ENCODE results near the gene UBE2U.
"Not testable (repeated sequence)": the region's sequence is repeated elsewhere in the genome, so short reads cannot be mapped to it uniquely, and the experiment has no call there.

The UBE2U gene

GRCh38 chr1:64235910-64236309 lies 32.5 kb downstream of the UBE2U start:
- DNase-seq (ENCODE audit: extremely low read depth in 1 of 2, low read depth in 1 of 2): no peak

- DNase-seq (ENCODE audit: extremely low read depth in 1 of 2, low read depth in 1 of 2): no peak
Observed at GRCh38 chr1:64236541-64236954, 33.1 kb downstream of the UBE2U start.

GRCh38 chr1:64239519-64239918 lies 36.1 kb downstream of the UBE2U start:
- DNase-seq (ENCODE audit: extremely low read depth in 1 of 2, low read depth in 1 of 2): not testable (repeated sequence)

- DNase-seq (ENCODE audit: extremely low read depth in 1 of 2, low read depth in 1 of 2): no peak
Observed at GRCh38 chr1:64240206-64240605, 36.8 kb downstream of the UBE2U start.

- no peak for DNase-seq (ENCODE audit: extremely low read depth in 1 of 2, low read depth in 1 of 2)
Observed at GRCh38 chr1:64241069-64241468, 37.6 kb downstream of the UBE2U start.

- DNase-seq (ENCODE audit: extremely low read depth in 1 of 2, low read depth in 1 of 2): no peak
Observed at GRCh38 chr1:64242895-64243756, 39.7 kb downstream of the UBE2U start.

- no peak for DNase-seq (ENCODE audit: extremely low read depth in 1 of 2, low read depth in 1 of 2)
Observed at GRCh38 chr1:64243757-64244080, 40.3 kb downstream of the UBE2U start.

GRCh38 chr1:64245495-64245894 lies 42.1 kb downstream of the UBE2U start:
- DNase-seq (ENCODE audit: extremely low read depth in 1 of 2, low read depth in 1 of 2): no peak

- no peak for DNase-seq (ENCODE audit: extremely low read depth in 1 of 2, low read depth in 1 of 2)
Observed at GRCh38 chr1:64246294-64246917, 43.0 kb downstream of the UBE2U start.

- no peak for DNase-seq (ENCODE audit: extremely low read depth in 1 of 2, low read depth in 1 of 2)
Observed at GRCh38 chr1:64248065-64248464, 44.6 kb downstream of the UBE2U start.

- not testable (repeated sequence) for DNase-seq (ENCODE audit: extremely low read depth in 1 of 2, low read depth in 1 of 2)
Observed at GRCh38 chr1:64250472-64250871, 47.0 kb downstream of the UBE2U start.

- no peak for DNase-seq (ENCODE audit: extremely low read depth in 1 of 2, low read depth in 1 of 2)
Observed at GRCh38 chr1:64251971-64252370, 48.5 kb downstream of the UBE2U start.

GRCh38 chr1:64257233-64257632 lies 53.8 kb downstream of the UBE2U start:
- DNase-seq (ENCODE audit: extremely low read depth in 1 of 2, low read depth in 1 of 2): not testable (repeated sequence)

- not testable (repeated sequence) for DNase-seq (ENCODE audit: extremely low read depth in 1 of 2, low read depth in 1 of 2)
Observed at GRCh38 chr1:64258444-64258843, 55.0 kb downstream of the UBE2U start.

- no peak for DNase-seq (ENCODE audit: extremely low read depth in 1 of 2, low read depth in 1 of 2)
Observed at GRCh38 chr1:64263335-64263734, 59.9 kb downstream of the UBE2U start.

GRCh38 chr1:64263856-64264255 lies 60.4 kb downstream of the UBE2U start:
- no peak for DNase-seq (ENCODE audit: extremely low read depth in 1 of 2, low read depth in 1 of 2)

GRCh38 chr1:64265141-64265540 lies 61.7 kb downstream of the UBE2U start:
- no peak for DNase-seq (ENCODE audit: extremely low read depth in 1 of 2, low read depth in 1 of 2)

- no peak for DNase-seq (ENCODE audit: extremely low read depth in 1 of 2, low read depth in 1 of 2)
Observed at GRCh38 chr1:64266991-64267390, 63.6 kb downstream of the UBE2U start.

- DNase-seq (ENCODE audit: extremely low read depth in 1 of 2, low read depth in 1 of 2): peak in 1 of 2 donors; percentile 32
Observed at GRCh38 chr1:64268653-64269557, 65.5 kb downstream of the UBE2U start.

GRCh38 chr1:64269558-64269884 lies 66.1 kb downstream of the UBE2U start:
- DNase-seq (ENCODE audit: extremely low read depth in 1 of 2, low read depth in 1 of 2): no peak

- DNase-seq (ENCODE audit: extremely low read depth in 1 of 2, low read depth in 1 of 2): no peak
Observed at GRCh38 chr1:64280001-64280400, 76.6 kb downstream of the UBE2U start.

GRCh38 chr1:64282351-64282750 lies 78.9 kb downstream of the UBE2U start:
- DNase-seq (ENCODE audit: extremely low read depth in 1 of 2, low read depth in 1 of 2): no peak

All from stimulated activated CD8-positive, alpha-beta memory T cell treated with anti-CD3 and anti-CD28 coated beads, Interleukin-7, amount 100 ng/mL, for 48 hours (primary cell).